Epithelial cell of alveolus of lung (primary cell): ENCODE data around the gene LYRM7. TPM values are rescaled to one million over a fixed set of nuclear protein-coding genes. Genes with fewer than 3 reads are reported as not detected.

Experiments
- total RNA-seq: library from RNA; depleted of rRNA; stranded (reverse); fragments of >200 nt; gene quantifications from 2 replicates; pipeline ENCODE4 v1.2.1, GENCODE V29; 2015

Gene LYRM7
- 6.2 and 65.3 TPM in 2 replicates for total RNA-seq

GRCh38 chr5:131170540-131171275 lies at the start of gene LYRM7:
TSS of gene LYRM7 (plus strand) at chr5:131170944. CDS start at chr5:131171021, 77 bp downstream.

GRCh38 chr5:131165119-131165727 lies 5.5 kb upstream of the LYRM7 start, which contains the start of gene HINT1:
TSS of gene HINT1 (minus strand) at chr5:131165256. CDS start at chr5:131165205, 51 bp downstream.

Other genes with a start within 250 kb of the LYRM7 start
- 182 and 261 TPM in 2 replicates for gene HINT1, start 5.7 kb upstream of the LYRM7 start, total RNA-seq
- 12.3 and 16.9 TPM in 2 replicates for gene CDC42SE2, start 93.1 kb downstream of the LYRM7 start, total RNA-seq